ENCODE data around the gene IGFBPL1. TPM values are rescaled to one million over a fixed set of nuclear protein-coding genes. Genes with fewer than 3 reads are reported as not detected.

Gene IGFBPL1
- total and polyA plus RNA-seq, 2 of the 13 experiments (the other 11 are each of a cell fraction or from before 2014, with no cell fraction given): 0.24 TPM; not detected in 1

- no peak for TF ChIP-seq CSRNP2 (CRISPR knock-in tag; conservative IDR thresholded peaks at IDR 0.05; ENCODE audit: low read depth)
- no peak for TF ChIP-seq SETDB1 (CRISPR knock-in tag; IDR thresholded peaks at IDR 0.05; ENCODE audit: borderline replicate concordance)
- peak; percentile 46; the same call in 1 of the 2 replicates for TF ChIP-seq CAMTA2 (CRISPR knock-in tag; IDR thresholded peaks at IDR 0.05; ENCODE audit: borderline replicate concordance)
- 0 out of 2 replicates have a peak, but pooled peaks have one; percentile 3 for TF ChIP-seq THAP7 (CRISPR knock-in tag; IDR thresholded peaks at IDR 0.05)
- TF ChIP-seq ZNF768 (CRISPR knock-in tag; IDR thresholded peaks at IDR 0.05): peak; percentile 98
- TF ChIP-seq FOXO4 (CRISPR knock-in tag; conservative IDR thresholded peaks at IDR 0.05): 0 out of 2 replicates have a peak, but pooled peaks have one; percentile 83
- TF ChIP-seq HOXD1 (CRISPR knock-in tag; IDR thresholded peaks at IDR 0.05): peak; percentile 46; the same call in 1 of the 2 replicates
- TF ChIP-seq ZNF225 (CRISPR knock-in tag; IDR thresholded peaks at IDR 0.05): 0 out of 2 replicates have a peak, but pooled peaks have one; percentile 36
- TF ChIP-seq ETV6 (CRISPR knock-in tag; conservative IDR thresholded peaks at IDR 0.05): 0 out of 2 replicates have a peak, but pooled peaks have one; percentile 57
- TF ChIP-seq ZFY (CRISPR knock-in tag; IDR thresholded peaks at IDR 0.05): peak; percentile 82
- TF ChIP-seq PBX2 (CRISPR knock-in tag; IDR thresholded peaks at IDR 0.05): no peak
- no peak for TF ChIP-seq ZFP41 (CRISPR knock-in tag; IDR thresholded peaks at IDR 0.05; ENCODE audit: borderline replicate concordance)
- peak; percentile 41; the same call in 1 of the 2 replicates for TF ChIP-seq CSRNP1 (CRISPR knock-in tag; IDR thresholded peaks at IDR 0.05)
- TF ChIP-seq SRSF4 (IDR thresholded peaks at IDR 0.05; ENCODE audit: low read depth, low read length, poor library complexity, severe bottlenecking): no peak
- TF ChIP-seq DZIP1 (CRISPR knock-in tag; IDR thresholded peaks at IDR 0.05): no peak
- 0 out of 2 replicates have a peak, but pooled peaks have one; percentile 47 for TF ChIP-seq ZMAT3 (CRISPR knock-in tag; conservative IDR thresholded peaks at IDR 0.05)
- TF ChIP-seq FOSL1 (CRISPR knock-in tag; IDR thresholded peaks at IDR 0.05; ENCODE audit: borderline replicate concordance): peak; percentile 38; the same call in 1 of the 2 replicates
- TF ChIP-seq NFKBIZ (CRISPR knock-in tag; IDR thresholded peaks at IDR 0.05): no peak; the same call in 1 of the 2 replicates
Measured at GRCh38 chr9:38392235-38393127, 31.8 kb downstream of the IGFBPL1 start, which contains the start of gene ALDH1B1 (continued).

Data from HepG2 (cell line).